ENCODE results near the gene CACNB2.

DNA sequence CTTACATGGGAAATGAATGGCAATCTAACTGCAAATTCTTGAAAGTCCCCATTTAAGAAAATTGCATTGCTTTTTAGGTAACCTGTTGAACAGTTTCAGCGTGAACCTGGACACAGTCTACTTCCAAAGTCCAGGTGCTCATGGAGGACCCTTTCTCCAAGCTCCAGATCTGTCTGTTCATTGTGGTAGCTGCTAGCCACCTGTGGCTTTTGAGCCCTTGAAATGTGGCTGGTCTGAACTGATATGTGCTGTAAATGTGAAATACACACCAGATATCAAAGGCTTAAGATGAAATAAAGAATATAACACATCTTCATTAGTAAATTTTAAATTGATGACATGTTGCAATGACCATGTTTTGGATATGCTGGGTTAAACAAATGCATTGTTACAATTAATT lies 4.2 kb downstream of the CACNB2 start:
- TF ChIP-seq SMC3 (IDR thresholded peaks at IDR 0.05) = no peak
- TF ChIP-seq SREBF2 (IDR thresholded peaks at IDR 0.05) = no peak
- TF ChIP-seq BHLHE40 (IDR thresholded peaks at IDR 0.05; ENCODE audit: low read depth, low read length) = no peak

All from A549 (cell line).